Neutrophil (primary cell): ENCODE data around the gene RANBP9.
A peak's percentile ranks its signal among the peaks of the same experiment; 100 is the strongest.

Experiments used
- H3K27ac ChIP-seq: fragments of 200-600 bp; sonication (generic); 2 replicates; pipeline ENCODE4 v1.5.1; 2016; ENCODE audit warnings: mild to moderate bottlenecking, moderate library complexity
- H3K27me3 ChIP-seq: fragments of 200-600 bp; sonication (generic); 2 replicates; pipeline ENCODE4 v1.6.0; 2016; ENCODE audit warnings: mild to moderate bottlenecking
- H3K36me3 ChIP-seq: fragments of 200-600 bp; sonication (generic); 2 replicates; pipeline ENCODE4 v1.5.1; 2017
- H3K4me1 ChIP-seq, 2 experiments: fragments of 200-600 bp in 1 of 2; sonication (generic) in 1 of 2; 1 replicate in 1 of 2; 2 replicates in 1 of 2; pipeline versions ENCODE4 v1.5.1 to v1.6.1; 2013 to 2016; ENCODE audit warnings: low read depth in 1 of 2, low read length in 1 of 2, mild to moderate bottlenecking in 1 of 2, moderate library complexity in 1 of 2; ENCODE audit not compliant: control insufficient read depth in 1 of 2, insufficient read depth in 1 of 2
- H3K4me3 ChIP-seq, 2 experiments: fragments of 200-600 bp in 1 of 2; sonication (generic) in 1 of 2; 1 replicate in 1 of 2; 2 replicates in 1 of 2; pipeline ENCODE4 v1.5.1; 2013 to 2016; ENCODE audit warnings: low read depth in 1 of 2, low read length in 1 of 2, mild to moderate bottlenecking in 1 of 2, moderate library complexity in 1 of 2
- H3K9me3 ChIP-seq: fragments of 200-600 bp; sonication (generic); 2 replicates; pipeline ENCODE4 v1.5.1; 2016
- TF ChIP-seq, protein P1 (sequence below): fragments of 200-600 bp; sonication (generic); IDR thresholded peaks from 2 replicates; pipeline ENCODE4 v1.5.1; 2016; ENCODE audit warnings: antibody characterized with exemption

The RANBP9 gene

DNA sequence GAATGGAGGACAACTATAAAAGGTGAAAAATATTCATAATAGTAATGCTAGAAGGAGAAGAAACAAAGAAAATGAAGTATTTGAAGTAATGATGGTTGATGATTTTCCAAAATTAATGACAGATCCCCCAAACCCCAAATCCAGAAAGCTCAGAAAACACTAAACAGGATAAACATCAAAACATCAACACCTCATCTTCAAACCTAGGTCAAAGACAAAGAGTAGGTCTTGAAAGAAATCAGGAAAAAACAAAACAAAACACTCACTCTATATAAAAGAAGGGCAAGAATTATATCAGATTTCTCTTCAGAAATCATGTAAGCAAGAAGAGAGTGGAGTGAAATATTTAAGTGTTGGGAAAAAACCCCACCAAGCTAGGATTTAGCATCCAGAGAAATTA lies 38.7 kb downstream of the RANBP9 start:
- peak overlapping the region; percentile 73 for H3K27ac ChIP-seq
- TF ChIP-seq, protein P1, sequence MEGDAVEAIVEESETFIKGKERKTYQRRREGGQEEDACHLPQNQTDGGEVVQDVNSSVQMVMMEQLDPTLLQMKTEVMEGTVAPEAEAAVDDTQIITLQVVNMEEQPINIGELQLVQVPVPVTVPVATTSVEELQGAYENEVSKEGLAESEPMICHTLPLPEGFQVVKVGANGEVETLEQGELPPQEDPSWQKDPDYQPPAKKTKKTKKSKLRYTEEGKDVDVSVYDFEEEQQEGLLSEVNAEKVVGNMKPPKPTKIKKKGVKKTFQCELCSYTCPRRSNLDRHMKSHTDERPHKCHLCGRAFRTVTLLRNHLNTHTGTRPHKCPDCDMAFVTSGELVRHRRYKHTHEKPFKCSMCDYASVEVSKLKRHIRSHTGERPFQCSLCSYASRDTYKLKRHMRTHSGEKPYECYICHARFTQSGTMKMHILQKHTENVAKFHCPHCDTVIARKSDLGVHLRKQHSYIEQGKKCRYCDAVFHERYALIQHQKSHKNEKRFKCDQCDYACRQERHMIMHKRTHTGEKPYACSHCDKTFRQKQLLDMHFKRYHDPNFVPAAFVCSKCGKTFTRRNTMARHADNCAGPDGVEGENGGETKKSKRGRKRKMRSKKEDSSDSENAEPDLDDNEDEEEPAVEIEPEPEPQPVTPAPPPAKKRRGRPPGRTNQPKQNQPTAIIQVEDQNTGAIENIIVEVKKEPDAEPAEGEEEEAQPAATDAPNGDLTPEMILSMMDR, result no peak
- H3K4me3 ChIP-seq, result no peak overlapping the region
- H3K4me1 ChIP-seq, result peaks cover 58 to 63% of the 10 kb centered on the region in 2 experiments
- no peaks in the 10 kb centered on the region for H3K27me3 ChIP-seq
- no peaks in the 10 kb centered on the region for H3K36me3 ChIP-seq
- H3K9me3 ChIP-seq, result no peaks in the 10 kb centered on the region

DNA sequence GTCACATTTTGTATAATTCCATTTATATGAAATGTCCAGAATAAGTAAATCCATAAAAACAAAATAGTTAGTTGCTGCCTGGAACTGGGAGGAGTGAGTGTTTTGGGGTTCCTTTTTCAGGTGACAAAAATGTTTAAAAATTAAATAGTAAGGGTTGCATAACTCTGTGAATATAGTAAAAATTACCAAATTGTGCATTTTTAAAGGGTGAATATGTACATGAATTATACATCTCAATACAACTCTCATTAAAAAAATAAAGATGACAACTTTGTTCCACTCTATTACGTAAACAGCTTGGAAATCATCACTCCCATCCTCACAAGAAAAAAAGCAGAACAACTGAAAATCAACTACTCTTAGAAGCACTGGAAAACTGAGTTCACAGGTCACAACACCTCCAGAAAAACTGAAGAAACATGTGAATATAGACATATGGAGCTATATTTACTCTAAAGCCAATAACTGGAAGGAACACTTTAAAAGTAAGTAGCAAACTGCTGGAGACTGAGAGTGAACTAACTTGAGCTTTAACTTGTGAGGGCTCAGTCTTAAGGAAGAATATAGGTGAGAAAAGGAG lies 40.0 kb downstream of the RANBP9 start:
- Histone ChIP-seq H3K4me3 (peak overlapping the region; percentile 9 to 13), H3K27me3 (no peaks in the 10 kb centered on the region), H3K9me3 (no peaks in the 10 kb centered on the region), H3K36me3 (no peaks in the 10 kb centered on the region), H3K27ac (peak overlapping the region; percentile 73), H3K4me1 (peaks cover 67 to 68% of the 10 kb centered on the region in 2 experiments)
- TF ChIP-seq, protein P1, result no peak

DNA sequence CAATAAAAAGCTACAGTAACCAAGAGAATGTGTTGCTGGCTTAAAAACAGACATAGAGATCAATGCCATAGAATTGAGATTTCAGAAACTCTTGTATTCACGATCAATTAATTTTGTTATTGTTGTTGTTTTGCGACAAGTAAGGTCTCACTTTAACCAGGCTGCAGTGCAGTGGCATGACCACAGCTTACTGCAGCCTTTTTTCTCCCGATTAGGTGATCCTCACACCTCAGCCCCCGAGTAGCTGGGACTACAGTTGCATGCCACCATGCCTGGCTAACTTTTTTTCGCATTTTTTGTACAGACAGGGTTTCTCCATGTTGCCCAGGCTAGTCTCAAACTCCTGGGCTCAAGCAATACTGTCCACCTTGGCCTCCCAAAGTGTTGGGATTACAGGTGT lies 42.2 kb downstream of the RANBP9 start:
- Histone ChIP-seq H3K4me1 (peaks cover 82 to 86% of the 10 kb centered on the region in 2 experiments), H3K27ac (peak overlapping the region; percentile 23), H3K27me3 (no peaks in the 10 kb centered on the region), H3K9me3 (no peaks in the 10 kb centered on the region), H3K4me3 (no peak overlapping the region), H3K36me3 (no peaks in the 10 kb centered on the region)
- TF ChIP-seq, protein P1, result no peak

DNA sequence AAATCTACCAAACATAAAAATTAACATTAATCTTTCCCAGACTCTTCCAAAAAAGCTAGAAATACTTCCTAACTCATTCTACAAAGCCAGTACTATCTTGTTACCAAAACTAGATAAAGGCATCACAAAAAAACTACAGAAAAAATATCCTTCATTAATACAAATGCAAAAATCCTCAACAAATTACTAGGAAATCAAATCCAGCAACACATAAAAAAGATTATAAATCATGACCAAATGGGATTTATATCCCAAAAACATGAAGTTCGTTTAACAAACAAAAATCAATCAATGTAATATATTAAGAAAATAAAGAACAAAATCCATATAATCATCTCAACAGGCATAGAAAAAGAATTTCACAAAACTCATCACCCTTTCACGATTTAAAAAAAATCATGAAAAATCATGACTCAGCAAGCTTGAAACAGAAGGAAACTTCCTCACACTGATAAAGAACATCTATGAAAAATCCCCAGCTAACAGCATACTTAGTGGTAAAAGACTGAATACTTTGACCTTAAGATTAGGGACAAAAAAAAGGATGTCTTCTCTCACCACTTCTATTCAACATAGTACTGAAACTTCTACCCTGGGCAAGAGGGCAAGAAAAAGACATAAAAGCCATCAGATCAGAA lies 43.2 kb downstream of the RANBP9 start:
- H3K27ac ChIP-seq, result peak overlapping the region; percentile 40
- no peak overlapping the region for H3K4me3 ChIP-seq
- H3K9me3 ChIP-seq, result no peaks in the 10 kb centered on the region
- TF ChIP-seq, protein P1, result no peak
- no peaks in the 10 kb centered on the region for H3K27me3 ChIP-seq
- peaks cover 84 to 87% of the 10 kb centered on the region in 2 experiments for H3K4me1 ChIP-seq
- no peaks in the 10 kb centered on the region for H3K36me3 ChIP-seq

DNA sequence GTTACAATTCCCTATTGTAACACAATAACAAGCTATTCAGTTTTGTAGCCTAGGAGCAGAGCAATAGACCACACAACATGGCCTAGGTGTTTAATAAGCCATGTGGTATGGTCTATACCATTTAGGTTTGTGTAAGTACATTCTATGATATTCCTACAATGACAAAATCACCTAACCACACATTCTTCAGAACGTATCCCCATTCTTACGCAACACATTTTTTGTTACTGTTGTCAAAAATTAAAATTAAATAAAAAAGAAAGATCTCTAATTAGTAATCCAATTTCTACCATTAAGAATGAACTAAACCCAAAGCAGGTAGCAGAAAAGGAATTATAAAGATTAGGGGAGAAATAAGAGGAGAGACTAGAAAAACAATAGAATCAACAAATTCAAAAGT lies 44.0 kb downstream of the RANBP9 start:
- no peaks in the 10 kb centered on the region for H3K27me3 ChIP-seq
- peaks cover 81 to 87% of the 10 kb centered on the region in 2 experiments for H3K4me1 ChIP-seq
- H3K9me3 ChIP-seq, result no peaks in the 10 kb centered on the region
- TF ChIP-seq, protein P1, result no peak
- H3K36me3 ChIP-seq, result no peaks in the 10 kb centered on the region
- no peak overlapping the region for H3K27ac ChIP-seq
- H3K4me3 ChIP-seq, result no peak overlapping the region
